Hippocampal formation (tissue), 2 donors: ENCODE results near the gene PRSS57.

Experiments
- DNase-seq, 2 donors: peaks; one replicate each; lab custom pipeline; 2025; lab: John Stamatoyannopoulos, UW

Gene PRSS57

GRCh38 chr19:694481-695351, 536 bp downstream of the PRSS57 start:
- no peak for DNase-seq

- no peak for DNase-seq
These were observed 5.0 kb downstream of the PRSS57 start for GRCh38 chr19:690203-690602.

GRCh38 chr19:688992-689391, 6.3 kb downstream of the PRSS57 start:
- no peak for DNase-seq

GRCh38 chr19:688214-688613, 7.0 kb downstream of the PRSS57 start:
- DNase-seq: no peak

- no peak for DNase-seq
These were observed 7.6 kb downstream of the PRSS57 start for GRCh38 chr19:687569-688166.

GRCh38 chr19:686589-687297, 8.5 kb downstream of the PRSS57 start:
- no peak for DNase-seq

GRCh38 chr19:685454-685931, 9.8 kb downstream of the PRSS57 start:
- no peak for DNase-seq

- no peak for DNase-seq
These were observed 12.5 kb downstream of the PRSS57 start for GRCh38 chr19:682678-683320.

- no peak for DNase-seq
These were observed 13.9 kb downstream of the PRSS57 start for GRCh38 chr19:681029-682019.

- DNase-seq: peak; percentile 95 to 98
These were observed 14.8 kb downstream of the PRSS57 start for GRCh38 chr19:680287-681028.

- no peak for DNase-seq
These were observed 15.6 kb downstream of the PRSS57 start for GRCh38 chr19:679418-680286.

GRCh38 chr19:678791-679388, 16.4 kb downstream of the PRSS57 start:
- DNase-seq: no peak

- DNase-seq: no peak
These were observed 17.4 kb downstream of the PRSS57 start for GRCh38 chr19:677601-678436.

GRCh38 chr19:677201-677600, 18.1 kb downstream of the PRSS57 start:
- no peak for DNase-seq

GRCh38 chr19:676339-677105, 18.7 kb downstream of the PRSS57 start, which contains the start of gene FSTL3:
TSS of gene FSTL3 (plus strand) at chr19:676392. CDS start at chr19:676424, 32 bp downstream.
- DNase-seq: no peak

GRCh38 chr19:676007-676338, 19.3 kb downstream of the PRSS57 start:
- no peak for DNase-seq
